Activated naive CD8-positive, alpha-beta T cell (primary cell): ENCODE results near the gene TBC1D16.
"Not testable (repeated sequence)": the region's sequence is repeated elsewhere in the genome, so short reads cannot be mapped to it uniquely, and the experiment has no call there.

Source experiments
- H3K27ac Mint-ChIP-seq: one replicate; pipeline ENCODE4 v1.8.0; 2021; ENCODE audit warnings: mixed read lengths
- H3K27me3 Mint-ChIP-seq: one replicate; pipeline ENCODE4 v1.8.0; 2021; ENCODE audit warnings: mixed read lengths
- H3K36me3 Mint-ChIP-seq: one replicate; pipeline ENCODE4 v1.8.0; 2021; ENCODE audit warnings: mixed read lengths
- H3K4me1 Mint-ChIP-seq: one replicate; pipeline ENCODE4 v1.8.0; 2021; ENCODE audit warnings: low read depth, mixed read lengths
- H3K4me3 Mint-ChIP-seq: one replicate; pipeline ENCODE4 v1.8.0; 2021; ENCODE audit warnings: mild to moderate bottlenecking, mixed read lengths
- H3K9me3 Mint-ChIP-seq: one replicate; pipeline ENCODE4 v1.8.0; 2021; ENCODE audit warnings: low read depth, mixed read lengths

The TBC1D16 gene

DNA sequence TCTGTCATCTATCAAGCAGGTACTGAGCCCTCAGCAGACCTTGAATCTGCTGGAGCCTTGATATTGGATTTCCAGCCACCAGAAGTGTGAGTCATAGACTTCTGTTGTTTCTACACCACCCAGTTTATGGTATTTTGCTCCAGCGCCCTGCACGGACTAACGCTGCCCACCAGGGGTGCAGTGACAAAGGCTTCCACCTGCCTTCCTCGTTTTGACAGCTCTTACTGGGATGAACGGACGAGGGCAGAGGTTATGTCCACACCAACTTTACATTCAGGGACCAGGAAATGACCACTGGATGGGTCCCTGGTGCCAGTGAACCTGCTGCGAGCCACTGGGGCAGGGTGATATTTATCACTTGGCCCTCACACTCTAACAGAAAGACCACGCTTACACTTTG is 129.8 kb downstream of the TBC1D16 start:
- Mint-ChIP-seq H3K36me3 (no peaks in the 10 kb centered on the region), H3K4me3 (no peak overlapping the region), H3K27me3 (peaks cover 3% of the 10 kb centered on the region), H3K4me1 (no peaks in the 10 kb centered on the region), H3K27ac (no peak overlapping the region), H3K9me3 (no peaks in the 10 kb centered on the region)

DNA sequence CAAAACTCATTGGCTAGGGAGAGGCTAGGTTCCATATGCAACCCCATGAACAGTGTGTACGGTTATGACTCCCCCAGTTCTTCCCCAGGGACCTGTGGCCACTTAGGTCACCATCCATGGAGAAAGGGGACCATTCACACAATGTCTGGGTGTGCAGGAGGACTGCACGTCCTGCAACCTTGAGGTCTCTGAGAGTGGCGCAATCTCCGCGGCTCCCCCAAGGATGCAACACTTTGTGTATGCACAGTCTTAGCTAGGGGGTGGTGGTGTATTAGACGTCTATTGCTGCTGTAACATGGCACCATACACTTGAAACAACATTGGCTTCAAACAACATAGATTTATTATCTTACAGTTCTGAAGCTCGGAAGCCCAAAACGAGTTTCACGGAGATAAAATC is 130.8 kb downstream of the TBC1D16 start:
- H3K36me3 Mint-ChIP-seq = no peaks in the 10 kb centered on the region
- H3K27ac Mint-ChIP-seq = no peak overlapping the region
- H3K9me3 Mint-ChIP-seq = no peaks in the 10 kb centered on the region
- H3K4me3 Mint-ChIP-seq = no peak overlapping the region
- H3K4me1 Mint-ChIP-seq = no peaks in the 10 kb centered on the region
- peaks cover 3% of the 10 kb centered on the region for H3K27me3 Mint-ChIP-seq

GRCh38 chr17:79902146-79902791 is 133.4 kb downstream of the TBC1D16 start:
- Mint-ChIP-seq H3K36me3 (no peaks in the 10 kb centered on the region), H3K9me3 (no peaks in the 10 kb centered on the region), H3K4me1 (no peaks in the 10 kb centered on the region), H3K4me3 (no peak overlapping the region), H3K27ac (no peak overlapping the region), H3K27me3 (peaks cover 7% of the 10 kb centered on the region)

DNA sequence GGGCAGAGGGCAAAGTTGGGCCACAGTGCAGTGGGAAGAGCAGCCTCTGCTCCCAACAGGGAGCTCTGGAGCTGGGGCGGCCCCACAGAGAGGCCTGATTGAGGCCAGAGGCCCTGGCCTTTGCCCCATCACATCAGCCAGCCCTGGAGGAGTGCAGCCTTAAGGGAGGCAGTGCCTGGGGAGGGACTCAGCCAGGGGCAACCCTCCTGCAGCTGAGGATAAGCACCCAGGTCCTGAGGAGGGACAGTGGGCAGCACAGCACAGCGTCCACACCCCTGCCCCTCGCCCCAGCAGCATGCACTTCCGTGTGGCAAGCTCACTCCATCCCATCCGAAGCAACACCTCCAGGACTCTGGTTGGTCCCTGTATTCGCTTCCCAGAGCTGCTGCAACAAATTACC is 134.5 kb downstream of the TBC1D16 start:
- Mint-ChIP-seq H3K27ac (no peak overlapping the region), H3K4me1 (no peaks in the 10 kb centered on the region), H3K27me3 (peaks cover 10% of the 10 kb centered on the region), H3K9me3 (no peaks in the 10 kb centered on the region), H3K4me3 (no peak overlapping the region), H3K36me3 (no peaks in the 10 kb centered on the region)

GRCh38 chr17:79899584-79899983 is 136.1 kb downstream of the TBC1D16 start:
- Mint-ChIP-seq H3K27me3 (peaks cover 13% of the 10 kb centered on the region), H3K4me1 (no peaks in the 10 kb centered on the region), H3K9me3 (no peaks in the 10 kb centered on the region), H3K27ac (no peak overlapping the region), H3K4me3 (no peak overlapping the region), H3K36me3 (no peaks in the 10 kb centered on the region)

DNA sequence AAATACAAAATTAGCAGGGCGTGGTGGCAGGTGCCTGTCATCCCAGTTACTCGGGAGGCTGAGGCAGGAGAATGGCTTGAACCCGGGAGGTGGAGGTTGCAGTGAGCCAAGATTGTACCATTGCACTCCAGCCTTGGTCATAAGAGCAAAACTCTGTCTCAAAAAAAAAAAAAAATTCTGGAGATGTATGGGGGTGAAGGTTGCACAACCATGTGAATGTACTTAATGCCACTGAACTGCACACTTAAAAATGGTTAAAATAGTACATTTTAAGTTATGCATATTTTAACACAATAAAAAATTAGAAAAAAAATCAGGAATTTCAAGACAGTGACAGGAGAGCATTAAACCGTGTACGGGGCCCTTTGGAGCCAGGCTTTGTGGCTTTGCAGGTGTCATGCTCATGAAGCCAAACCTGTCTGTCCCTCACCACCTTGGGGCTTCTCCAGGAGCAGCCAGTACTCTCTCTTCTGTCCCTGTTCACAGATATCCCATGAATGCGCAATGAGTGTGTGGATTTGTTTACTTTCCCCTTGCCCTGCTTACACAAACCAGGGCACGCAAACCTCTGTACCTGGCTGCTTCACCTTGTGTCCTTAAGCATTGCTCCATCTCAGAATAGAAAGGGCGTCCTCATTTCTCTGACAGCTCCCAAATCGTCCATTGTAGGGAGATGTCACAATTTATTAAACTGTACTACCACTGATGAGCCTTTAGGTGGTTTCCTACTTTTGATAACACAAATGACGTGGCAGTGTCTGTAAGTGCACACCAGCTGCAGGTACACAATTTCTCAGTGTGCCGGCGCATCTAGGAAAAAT is 138.2 kb downstream of the TBC1D16 start:
- Mint-ChIP-seq H3K9me3 (no peaks in the 10 kb centered on the region), H3K4me3 (no peak overlapping the region), H3K27ac (no peak overlapping the region), H3K27me3 (peaks cover 12% of the 10 kb centered on the region), H3K36me3 (no peaks in the 10 kb centered on the region), H3K4me1 (no peaks in the 10 kb centered on the region)

DNA sequence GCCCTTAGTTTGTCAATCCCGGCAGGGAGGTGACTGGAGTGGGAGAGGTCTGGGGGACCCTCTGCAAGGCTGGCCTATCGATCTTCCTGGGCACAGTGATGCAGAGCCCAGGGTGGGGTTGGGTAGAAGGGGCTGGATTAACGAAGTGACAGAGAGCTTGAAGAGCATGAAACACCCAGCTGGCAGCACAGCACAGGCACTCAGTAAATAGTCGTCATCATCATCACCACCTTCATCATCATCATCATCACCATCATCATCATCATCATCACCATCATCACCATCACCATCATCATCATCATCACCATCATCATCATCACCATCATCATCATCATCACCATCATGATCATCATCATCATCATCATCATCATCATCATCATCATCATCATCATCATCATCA is 142.2 kb downstream of the TBC1D16 start:
- H3K36me3 Mint-ChIP-seq, H3K9me3 Mint-ChIP-seq, H3K4me1 Mint-ChIP-seq, H3K4me3 Mint-ChIP-seq, H3K27ac Mint-ChIP-seq: not testable (repeated sequence)
- H3K27me3 Mint-ChIP-seq = peaks cover 24% of the 10 kb centered on the region

DNA sequence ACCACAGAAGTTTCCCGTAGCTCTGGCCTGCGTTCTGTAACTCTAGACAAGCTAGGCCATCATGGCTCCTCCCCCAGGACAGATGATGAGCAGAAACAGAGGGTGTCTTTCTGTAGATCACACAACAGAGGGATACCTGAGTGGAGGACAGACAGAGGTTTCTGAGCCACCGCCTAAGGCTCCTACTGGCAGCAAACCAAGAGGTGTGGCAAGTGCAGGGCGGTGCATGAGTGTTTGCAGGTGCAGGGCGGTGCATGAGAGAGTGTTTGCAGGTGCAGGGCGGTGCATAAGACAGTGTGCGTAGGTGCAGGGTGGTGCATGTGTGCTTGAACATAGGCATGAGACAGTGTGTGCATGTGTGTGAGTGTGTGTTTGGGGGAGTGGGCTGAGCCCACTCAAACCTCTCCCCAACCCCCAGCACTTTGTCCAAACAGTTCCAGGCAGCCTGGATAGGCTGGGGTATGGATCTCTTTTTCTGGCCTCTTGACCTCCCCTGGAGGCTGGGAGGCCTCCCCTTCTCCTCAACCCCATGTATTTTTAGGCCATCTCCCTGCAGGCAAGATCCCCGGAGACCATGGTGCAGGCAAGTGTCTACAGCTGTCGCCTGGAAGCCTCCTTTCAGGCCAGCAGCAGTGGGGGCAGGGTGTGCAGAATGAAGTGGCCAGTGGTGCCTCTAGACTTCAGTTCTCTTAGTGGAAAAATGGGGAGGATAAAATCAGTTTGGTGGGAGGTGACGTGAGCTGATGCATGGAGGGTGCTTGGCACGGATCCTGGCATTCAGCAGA is 143.0 kb downstream of the TBC1D16 start:
- no peaks in the 10 kb centered on the region for H3K4me1 Mint-ChIP-seq
- H3K9me3 Mint-ChIP-seq = no peaks in the 10 kb centered on the region
- peaks cover 24% of the 10 kb centered on the region for H3K27me3 Mint-ChIP-seq
- no peaks in the 10 kb centered on the region for H3K36me3 Mint-ChIP-seq
- H3K27ac Mint-ChIP-seq = no peak overlapping the region
- H3K4me3 Mint-ChIP-seq = no peak overlapping the region

- no peaks in the 10 kb centered on the region for H3K9me3 Mint-ChIP-seq
- no peak overlapping the region for H3K27ac Mint-ChIP-seq
- no peak overlapping the region for H3K4me3 Mint-ChIP-seq
- H3K36me3 Mint-ChIP-seq = no peaks in the 10 kb centered on the region
- H3K4me1 Mint-ChIP-seq = no peaks in the 10 kb centered on the region
- peaks cover 24% of the 10 kb centered on the region for H3K27me3 Mint-ChIP-seq
These were observed 144.4 kb downstream of the TBC1D16 start for GRCh38 chr17:79891113-79891730.

- no peak overlapping the region for H3K27ac Mint-ChIP-seq
- H3K27me3 Mint-ChIP-seq = peaks cover 23% of the 10 kb centered on the region
These were observed 145.0 kb downstream of the TBC1D16 start for GRCh38 chr17:79890706-79891105.

DNA sequence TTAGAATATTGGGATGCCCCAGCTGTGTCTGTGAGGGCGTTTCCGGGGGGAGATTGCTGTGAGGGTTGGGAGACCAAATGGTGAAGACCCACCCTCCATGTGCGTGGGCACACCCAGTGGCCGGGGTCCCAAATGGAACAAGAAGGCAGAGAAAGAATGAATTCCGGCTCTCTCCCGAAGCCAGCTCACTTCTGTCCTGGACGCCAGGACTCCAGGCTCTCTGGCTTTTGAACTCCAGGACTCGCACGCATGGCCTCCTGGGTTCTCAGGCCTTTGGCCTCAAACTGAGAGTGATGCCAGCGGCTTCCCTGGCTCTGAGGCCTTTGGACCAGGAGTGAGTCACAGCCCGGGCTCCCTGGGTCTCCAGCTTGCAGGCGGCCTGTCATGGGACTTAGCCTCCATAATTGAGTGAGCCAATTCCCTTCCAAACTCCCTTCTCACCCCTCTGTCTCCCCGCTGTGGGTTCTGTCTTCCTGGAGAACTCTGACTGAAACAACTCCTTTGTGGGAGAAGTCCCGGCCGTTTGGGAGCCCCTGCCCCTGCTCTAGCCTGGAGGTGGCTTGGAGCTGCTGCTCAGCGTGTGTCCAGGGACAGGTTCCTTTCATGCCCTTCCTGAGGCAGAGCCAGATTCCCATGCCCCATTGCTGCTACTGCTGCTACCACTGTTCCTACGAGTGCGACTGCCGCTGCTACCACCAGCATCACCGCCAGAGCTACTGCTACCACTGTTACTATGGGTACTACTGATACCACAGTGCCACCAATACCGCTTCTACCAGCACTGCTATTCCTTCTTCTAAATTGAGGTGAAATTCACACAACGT is 146.6 kb downstream of the TBC1D16 start:
- H3K9me3 Mint-ChIP-seq = no peaks in the 10 kb centered on the region
- H3K27ac Mint-ChIP-seq = no peak overlapping the region
- H3K4me3 Mint-ChIP-seq = no peak overlapping the region
- no peaks in the 10 kb centered on the region for H3K36me3 Mint-ChIP-seq
- H3K4me1 Mint-ChIP-seq = no peaks in the 10 kb centered on the region
- peaks cover 23% of the 10 kb centered on the region for H3K27me3 Mint-ChIP-seq

More at GRCh38 chr17:79890706-79891105, 145.0 kb downstream of the TBC1D16 start:
- Mint-ChIP-seq H3K4me3 (no peak overlapping the region), H3K36me3 (no peaks in the 10 kb centered on the region), H3K9me3 (no peaks in the 10 kb centered on the region), H3K4me1 (no peaks in the 10 kb centered on the region)

DNA sequence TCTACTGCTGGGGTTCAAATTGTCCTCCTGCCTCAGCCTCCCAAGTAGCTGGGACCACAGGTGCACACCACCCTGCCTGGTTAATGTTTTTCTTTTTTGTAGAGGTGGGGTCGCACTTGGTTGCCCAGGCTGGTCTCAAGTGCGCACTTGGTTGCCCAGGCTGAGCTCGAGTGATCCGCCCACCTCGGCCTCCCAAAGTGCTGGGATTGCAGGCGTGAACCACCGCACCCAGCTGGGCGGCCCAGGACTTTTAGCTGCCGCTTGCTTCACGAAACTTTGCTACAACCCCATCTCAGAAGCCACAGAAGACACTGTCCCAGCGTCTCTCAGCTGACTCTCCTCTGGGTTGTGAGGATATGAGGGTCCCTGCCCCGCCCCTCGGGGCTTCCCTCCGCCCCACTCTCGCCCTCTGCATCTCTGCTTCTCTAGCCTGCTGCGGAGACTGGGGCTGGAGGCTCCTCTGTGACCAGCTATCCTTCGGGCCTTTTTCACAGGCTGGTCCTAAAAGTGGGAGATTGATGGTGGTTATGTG is 147.6 kb downstream of the TBC1D16 start:
- Mint-ChIP-seq H3K36me3 (no peaks in the 10 kb centered on the region), H3K9me3 (no peaks in the 10 kb centered on the region), H3K27me3 (peaks cover 25% of the 10 kb centered on the region), H3K4me1 (no peaks in the 10 kb centered on the region), H3K4me3 (no peak overlapping the region), H3K27ac (no peak overlapping the region)

DNA sequence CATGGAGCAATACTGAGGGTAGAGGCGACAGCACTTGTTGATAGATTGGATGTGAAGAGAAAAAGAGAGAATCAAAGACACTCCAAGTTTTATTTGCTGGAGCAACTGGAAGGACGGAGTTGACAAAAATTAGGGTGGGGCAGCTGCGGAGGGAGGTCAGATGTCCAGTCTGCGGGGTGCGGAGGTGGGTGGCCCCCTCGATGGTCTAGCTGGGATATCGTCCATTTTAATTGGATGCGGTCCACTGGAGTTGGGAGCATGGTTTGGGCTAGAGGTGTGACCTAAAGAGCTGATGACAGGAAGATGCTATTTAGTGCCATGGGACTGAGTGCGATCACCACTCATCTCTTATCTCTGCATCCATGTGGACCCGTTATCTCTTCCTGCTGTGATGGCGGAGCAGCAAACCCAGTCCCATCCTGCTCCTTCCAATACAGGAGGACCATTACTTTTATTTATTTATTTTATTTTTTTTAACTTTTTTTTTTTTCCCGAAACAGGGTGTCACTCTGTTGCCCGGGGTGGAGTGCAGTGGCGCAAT is 148.2 kb downstream of the TBC1D16 start:
- H3K4me1 Mint-ChIP-seq = no peaks in the 10 kb centered on the region
- H3K9me3 Mint-ChIP-seq = no peaks in the 10 kb centered on the region
- no peaks in the 10 kb centered on the region for H3K36me3 Mint-ChIP-seq
- no peak overlapping the region for H3K4me3 Mint-ChIP-seq
- peaks cover 24% of the 10 kb centered on the region for H3K27me3 Mint-ChIP-seq
- no peak overlapping the region for H3K27ac Mint-ChIP-seq

GRCh38 chr17:79883202-79883601 is 152.5 kb downstream of the TBC1D16 start:
- Mint-ChIP-seq H3K27me3 (peaks cover 13% of the 10 kb centered on the region), H3K9me3 (no peaks in the 10 kb centered on the region), H3K4me3 (no peak overlapping the region), H3K4me1 (no peaks in the 10 kb centered on the region), H3K36me3 (no peaks in the 10 kb centered on the region), H3K27ac (no peak overlapping the region)
